ENCODE data around the gene KCNC2.
"Not testable (repeated sequence)": the region's sequence is repeated elsewhere in the genome, so short reads cannot be mapped to it uniquely, and the experiment has no call there.

Gene KCNC2

GRCh38 chr12:75196408-75196807 is 13.2 kb downstream of the KCNC2 start:
- no peak overlapping the region for H3K4me3 ChIP-seq (ENCODE audit: control insufficient read depth, low read depth, low read length)
- no peak for DNase-seq (ENCODE audit: low read depth)
- TF ChIP-seq, protein P1, sequence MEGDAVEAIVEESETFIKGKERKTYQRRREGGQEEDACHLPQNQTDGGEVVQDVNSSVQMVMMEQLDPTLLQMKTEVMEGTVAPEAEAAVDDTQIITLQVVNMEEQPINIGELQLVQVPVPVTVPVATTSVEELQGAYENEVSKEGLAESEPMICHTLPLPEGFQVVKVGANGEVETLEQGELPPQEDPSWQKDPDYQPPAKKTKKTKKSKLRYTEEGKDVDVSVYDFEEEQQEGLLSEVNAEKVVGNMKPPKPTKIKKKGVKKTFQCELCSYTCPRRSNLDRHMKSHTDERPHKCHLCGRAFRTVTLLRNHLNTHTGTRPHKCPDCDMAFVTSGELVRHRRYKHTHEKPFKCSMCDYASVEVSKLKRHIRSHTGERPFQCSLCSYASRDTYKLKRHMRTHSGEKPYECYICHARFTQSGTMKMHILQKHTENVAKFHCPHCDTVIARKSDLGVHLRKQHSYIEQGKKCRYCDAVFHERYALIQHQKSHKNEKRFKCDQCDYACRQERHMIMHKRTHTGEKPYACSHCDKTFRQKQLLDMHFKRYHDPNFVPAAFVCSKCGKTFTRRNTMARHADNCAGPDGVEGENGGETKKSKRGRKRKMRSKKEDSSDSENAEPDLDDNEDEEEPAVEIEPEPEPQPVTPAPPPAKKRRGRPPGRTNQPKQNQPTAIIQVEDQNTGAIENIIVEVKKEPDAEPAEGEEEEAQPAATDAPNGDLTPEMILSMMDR (IDR thresholded peaks at IDR 0.05; ENCODE audit: control insufficient read depth, insufficient read depth, low read depth, low read length, missing control alignments) = no peak

GRCh38 chr12:75194250-75194649 is 15.4 kb downstream of the KCNC2 start:
- H3K4me3 ChIP-seq (ENCODE audit: control insufficient read depth, low read depth, low read length) = no peak overlapping the region
- DNase-seq (ENCODE audit: low read depth) = no peak
- TF ChIP-seq, protein P1 (IDR thresholded peaks at IDR 0.05; ENCODE audit: control insufficient read depth, insufficient read depth, low read depth, low read length, missing control alignments) = no peak

GRCh38 chr12:75192196-75192595 is 17.4 kb downstream of the KCNC2 start:
- TF ChIP-seq, protein P1 (IDR thresholded peaks at IDR 0.05; ENCODE audit: control insufficient read depth, insufficient read depth, low read depth, low read length, missing control alignments) = no peak
- no peak for DNase-seq (ENCODE audit: low read depth)
- H3K4me3 ChIP-seq (ENCODE audit: control insufficient read depth, low read depth, low read length) = no peak overlapping the region

DNA sequence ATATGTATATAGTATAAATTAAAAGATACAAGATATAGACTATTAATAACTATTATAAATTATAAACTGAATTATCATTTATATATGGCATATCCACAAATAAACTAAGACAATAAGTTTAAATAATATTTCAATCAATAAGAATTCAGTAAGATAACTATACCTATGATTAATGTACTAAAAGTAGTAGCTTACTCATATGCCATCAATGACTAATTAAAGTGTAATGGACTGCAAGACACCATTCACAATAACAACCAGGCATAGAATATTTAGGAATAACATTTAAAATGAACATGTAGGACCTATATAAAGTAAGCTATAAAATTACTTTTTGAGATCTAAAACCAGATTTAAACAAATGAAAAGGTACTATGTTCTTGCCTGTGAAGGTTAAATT is 18.8 kb downstream of the KCNC2 start:
- DNase-seq (ENCODE audit: low read depth) = no peak
- H3K4me3 ChIP-seq (ENCODE audit: control insufficient read depth, low read depth, low read length) = no peak overlapping the region
- TF ChIP-seq, protein P1 (IDR thresholded peaks at IDR 0.05; ENCODE audit: control insufficient read depth, insufficient read depth, low read depth, low read length, missing control alignments) = no peak

DNA sequence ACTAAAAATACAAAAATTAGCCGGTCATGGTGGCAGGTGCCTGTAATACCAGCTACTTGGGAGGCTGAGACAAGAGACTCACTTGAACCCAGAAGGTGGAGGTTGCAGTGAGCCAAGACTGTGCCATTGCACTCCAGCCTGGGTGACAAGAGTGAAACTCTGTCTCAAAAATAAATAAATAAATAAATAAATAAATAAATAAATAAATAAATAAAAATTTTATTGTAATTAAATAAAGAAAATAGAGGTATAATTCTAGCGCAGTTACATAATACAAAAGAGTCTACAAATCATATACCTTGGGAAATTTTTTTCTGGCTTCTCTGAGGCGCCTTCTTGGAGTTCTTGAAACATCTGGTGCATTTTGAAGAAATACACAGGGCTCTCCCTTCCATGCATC is 23.8 kb downstream of the KCNC2 start:
- DNase-seq (ENCODE audit: low read depth); H3K4me3 ChIP-seq (ENCODE audit: control insufficient read depth, low read depth, low read length): not testable (repeated sequence)

- H3K4me3 ChIP-seq (ENCODE audit: control insufficient read depth, low read depth, low read length) = no peak overlapping the region
- no peak for DNase-seq (ENCODE audit: low read depth)
- TF ChIP-seq, protein P1 (IDR thresholded peaks at IDR 0.05; ENCODE audit: control insufficient read depth, insufficient read depth, low read depth, low read length, missing control alignments) = no peak
Observed at GRCh38 chr12:75184516-75184915, 25.1 kb downstream of the KCNC2 start.

- no peak overlapping the region for H3K4me3 ChIP-seq (ENCODE audit: control insufficient read depth, low read depth, low read length)
- TF ChIP-seq, protein P1 (IDR thresholded peaks at IDR 0.05; ENCODE audit: control insufficient read depth, insufficient read depth, low read depth, low read length, missing control alignments) = no peak
- DNase-seq (ENCODE audit: low read depth) = no peak
Observed at GRCh38 chr12:75183967-75184366, 25.7 kb downstream of the KCNC2 start.

Measured in AG09309 (cell line).